ENCODE measurements around the gene DDN. TPM values are rescaled to one million over a fixed set of nuclear protein-coding genes. Genes with fewer than 3 reads are reported as not detected.

DDN gene
- total and polyA plus RNA-seq, 2 donors (not counting 3 experiments of a cell fraction or from before 2014, with no cell fraction given) = 0.07 to 0.22 TPM

DNA sequence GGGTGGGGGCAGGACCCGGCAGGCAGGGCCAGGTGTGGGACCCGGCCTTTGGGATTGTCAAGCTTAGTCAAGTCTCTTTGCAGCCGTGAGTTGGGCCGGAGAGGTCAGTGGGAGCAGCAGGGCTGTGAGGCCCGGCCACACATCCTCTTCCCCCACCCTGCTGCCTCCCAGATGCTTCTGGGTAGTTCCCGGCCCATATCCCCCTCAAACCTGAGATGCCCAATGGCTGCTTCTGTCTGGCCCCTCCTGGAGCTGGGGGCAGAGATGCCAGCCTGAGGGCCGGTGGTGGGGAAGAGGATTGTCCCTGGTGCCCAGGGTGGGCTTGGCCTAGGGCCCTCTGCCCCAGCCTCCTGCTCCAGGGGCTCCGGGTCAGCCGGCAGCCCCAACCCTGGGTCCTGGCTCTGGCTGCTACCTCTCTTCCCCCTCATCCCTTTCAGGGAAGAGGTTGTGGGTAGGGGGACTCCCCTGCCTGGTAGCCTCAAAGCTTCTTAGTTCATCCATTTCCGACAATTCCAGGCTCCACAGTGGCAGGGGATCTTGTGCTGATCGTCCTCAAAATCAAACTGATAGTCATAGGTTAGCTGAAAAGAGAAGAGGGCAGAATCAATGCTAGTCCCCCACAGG is 22.2 kb upstream of the DDN start:
- CTCF ChIA-PET = interaction anchor here (2.8 to 3.3 kb wide), 2 partner anchors 22 to 25 kb away, joined by 11 to 16 read pairs; no protein-coding TSS in a partner anchor

More for the DNA sequence above, 22.2 kb upstream of the DDN start:
- Histone ChIP-seq H3K79me2 (ENCODE audit: control insufficient read depth, insufficient read depth, low read length) (peaks cover 7% of the 10 kb centered on the region), H3K27me3 (ENCODE audit: control insufficient read depth in 2 of 2, insufficient read depth in 2 of 2, low read length in 2 of 2) (no peaks in the 10 kb centered on the region), H3K36me3 (ENCODE audit: control insufficient read depth in 2 of 2, extremely low read depth in 1 of 2, insufficient read depth in 2 of 2, low read length in 2 of 2) (peaks cover 19 to 35% of the 10 kb centered on the region in 2 experiments), H3K9ac (replicated peaks; ENCODE audit: extremely low read depth, insufficient read depth, low read length) (no peak overlapping the region), H3K4me1 (ENCODE audit: control insufficient read depth, extremely low read depth, insufficient read depth, low read length) (peaks cover 16% of the 10 kb centered on the region), H3K9me1 (replicated peaks; ENCODE audit: control insufficient read depth, extremely low read depth, insufficient read depth, low read length) (no peaks in the 10 kb centered on the region), H2AFZ (ENCODE audit: low read depth, low read length) (no peak overlapping the region), H4K20me1 (replicated peaks; ENCODE audit: control insufficient read depth, extremely low read depth, insufficient read depth, low read length) (no peaks in the 10 kb centered on the region), H3K4me2 (ENCODE audit: insufficient read depth, low read length) (no peak overlapping the region), H3K27ac (ENCODE audit: insufficient read depth, low read depth, low read length) (no peak overlapping the region), H3K9me3 (replicated peaks; ENCODE audit: control insufficient read depth, insufficient read depth, low read length) (no peaks in the 10 kb centered on the region), H3K4me3 (replicated peaks in 1 of 3; ENCODE audit: insufficient read depth in 1 of 3, low read depth in 1 of 3, low read length in 3 of 3) (no peak overlapping the region)
- TF ChIP-seq CTCF (IDR thresholded peaks at IDR 0.05; ENCODE audit: extremely low read depth in 1 of 2, insufficient read depth in 1 of 2, low read depth in 1 of 2, low read length in 2 of 2) = no peak
- TF ChIP-seq GATA2 (IDR thresholded peaks at IDR 0.05; ENCODE audit: insufficient read depth, insufficient read length, low read depth, low read length) = no peak
- no peak for TF ChIP-seq JUN (IDR thresholded peaks at IDR 0.05; ENCODE audit: borderline replicate concordance, insufficient read depth, insufficient read length, low read depth)
- no peak for TF ChIP-seq EZH2 (IDR thresholded peaks at IDR 0.05; ENCODE audit: borderline replicate concordance, low read depth, low read length, severe bottlenecking)
- TF ChIP-seq MYC (IDR thresholded peaks at IDR 0.05; ENCODE audit: low read depth, low read length) = no peak
- TF ChIP-seq, protein P1, sequence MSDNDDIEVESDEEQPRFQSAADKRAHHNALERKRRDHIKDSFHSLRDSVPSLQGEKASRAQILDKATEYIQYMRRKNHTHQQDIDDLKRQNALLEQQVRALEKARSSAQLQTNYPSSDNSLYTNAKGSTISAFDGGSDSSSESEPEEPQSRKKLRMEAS (IDR thresholded peaks at IDR 0.05; ENCODE audit: insufficient read depth, insufficient read length) = no peak
- TF ChIP-seq POLR2A (IDR thresholded peaks at IDR 0.05; ENCODE audit: low read depth, low read length) = no peak
- TF ChIP-seq POLR2AphosphoS5 (IDR thresholded peaks at IDR 0.05; ENCODE audit: insufficient read depth, low read depth, low read length) = no peak
- TF ChIP-seq FOS (IDR thresholded peaks at IDR 0.05; ENCODE audit: borderline replicate concordance, insufficient read depth, low read length) = no peak
- BruUV-seq (replicated peaks) = no TSS peak
- FAIRE-seq (no peak), DNase-seq (ENCODE audit: low read depth, low spot score) (no peak)
- dilution Hi-C loops (cut with MboI; ENCODE audit: extremely low pct_ligation_motif_present, low sequenced_read_pairs) (no loop called here), intact Hi-C loops (cut with micrococcal nuclease) (no loop called here)
- POLR2A ChIA-PET = no interaction called here

Data from endothelial cell of umbilical vein (primary cell).